Progenitor cell of endocrine pancreas (in vitro differentiated cells): Measurements from ENCODE around the gene HRH3. TPM values are rescaled to one million over a fixed set of nuclear protein-coding genes. Genes with fewer than 3 reads are reported as not detected.

Source experiments
- DNase-seq: peaks from one replicate; pipeline ENCODE4 v3.0.0; 2021; ENCODE audit warnings: low spot score; ENCODE audit not compliant: unreplicated experiment
- H3K27ac Mint-ChIP-seq: 2 replicates; pipeline ENCODE4 v1.8.0; 2021; ENCODE audit warnings: mild to moderate bottlenecking, moderate library complexity, mixed read lengths
- H3K27me3 Mint-ChIP-seq: 2 replicates; pipeline ENCODE4 v1.8.0; 2021; ENCODE audit warnings: mixed read lengths
- H3K36me3 Mint-ChIP-seq: 2 replicates; pipeline ENCODE4 v1.8.0; 2022; ENCODE audit warnings: mixed read lengths; ENCODE audit not compliant: insufficient read depth
- H3K4me1 Mint-ChIP-seq: 2 replicates; pipeline ENCODE4 v1.8.0; 2021; ENCODE audit warnings: low read depth, mixed read lengths
- H3K4me3 Mint-ChIP-seq: 2 replicates; pipeline ENCODE4 v1.8.0; 2021; ENCODE audit warnings: low read depth, mild to moderate bottlenecking, moderate library complexity, mixed read lengths
- H3K9me3 Mint-ChIP-seq: 2 replicates; pipeline ENCODE4 v1.8.0; 2021; ENCODE audit warnings: low read depth, mixed read lengths
- CTCF ChIP-seq: fragments of 200-600 bp; sonication (generic); IDR thresholded peaks from one replicate; pipeline ENCODE4 v1.5.0; 2021; ENCODE audit warnings: antibody characterized with exemption, mild to moderate bottlenecking; ENCODE audit not compliant: unreplicated experiment
- total RNA-seq: library from RNA; stranded (reverse); gene quantifications from 2 replicates; pipeline ENCODE4 v1.2.1, GENCODE V29; 2021

Gene HRH3
- total RNA-seq, 1 donor from 2014 or later: 0.10 TPM

GRCh38 chr20:62190639-62191411 lies 29.3 kb downstream of the HRH3 start:
- Mint-ChIP-seq H3K27ac (no peak overlapping the region), H3K27me3 (no peaks in the 10 kb centered on the region), H3K4me1 (no peaks in the 10 kb centered on the region), H3K36me3 (peaks cover 6% of the 10 kb centered on the region), H3K4me3 (no peak overlapping the region), H3K9me3 (no peaks in the 10 kb centered on the region)
- DNase-seq: no peak
- no peak for TF ChIP-seq CTCF

- Mint-ChIP-seq H3K4me1 (peaks cover 7% of the 10 kb centered on the region), H3K4me3 (no peak overlapping the region), H3K27ac (no peak overlapping the region), H3K9me3 (no peaks in the 10 kb centered on the region), H3K27me3 (no peaks in the 10 kb centered on the region), H3K36me3 (peaks cover 2% of the 10 kb centered on the region)
- DNase-seq: no peak
- TF ChIP-seq CTCF: no peak
Measured at GRCh38 chr20:62186887-62187866, 32.9 kb downstream of the HRH3 start.

GRCh38 chr20:62186096-62186426 lies 34.0 kb downstream of the HRH3 start:
- H3K9me3 Mint-ChIP-seq: no peaks in the 10 kb centered on the region
- H3K4me3 Mint-ChIP-seq: no peak overlapping the region
- peaks cover 10% of the 10 kb centered on the region for H3K4me1 Mint-ChIP-seq
- H3K27ac Mint-ChIP-seq: peak overlapping the region; percentile 63
- DNase-seq: no peak
- peaks cover 2% of the 10 kb centered on the region for H3K36me3 Mint-ChIP-seq
- no peaks in the 10 kb centered on the region for H3K27me3 Mint-ChIP-seq
- no peak for TF ChIP-seq CTCF

- Mint-ChIP-seq H3K4me3 (peak overlapping the region; percentile 85), H3K9me3 (no peaks in the 10 kb centered on the region), H3K36me3 (peaks cover 2% of the 10 kb centered on the region), H3K4me1 (peaks cover 10% of the 10 kb centered on the region), H3K27me3 (no peaks in the 10 kb centered on the region), H3K27ac (peak overlapping the region; percentile 90)
- no peak for DNase-seq
- TF ChIP-seq CTCF: no peak
Measured at GRCh38 chr20:62183426-62184142, 36.5 kb downstream of the HRH3 start.
